ENCODE results near the gene GTF2F1. TPM values are rescaled to one million over a fixed set of nuclear protein-coding genes. Genes with fewer than 3 reads are reported as not detected.

GTF2F1 gene
- total and polyA plus RNA-seq, 9 of the 15 experiments (the other 6 are each of a cell fraction or from before 2014, with no cell fraction given), result 4.7 to 75.4 (median 68.4) TPM

DNA sequence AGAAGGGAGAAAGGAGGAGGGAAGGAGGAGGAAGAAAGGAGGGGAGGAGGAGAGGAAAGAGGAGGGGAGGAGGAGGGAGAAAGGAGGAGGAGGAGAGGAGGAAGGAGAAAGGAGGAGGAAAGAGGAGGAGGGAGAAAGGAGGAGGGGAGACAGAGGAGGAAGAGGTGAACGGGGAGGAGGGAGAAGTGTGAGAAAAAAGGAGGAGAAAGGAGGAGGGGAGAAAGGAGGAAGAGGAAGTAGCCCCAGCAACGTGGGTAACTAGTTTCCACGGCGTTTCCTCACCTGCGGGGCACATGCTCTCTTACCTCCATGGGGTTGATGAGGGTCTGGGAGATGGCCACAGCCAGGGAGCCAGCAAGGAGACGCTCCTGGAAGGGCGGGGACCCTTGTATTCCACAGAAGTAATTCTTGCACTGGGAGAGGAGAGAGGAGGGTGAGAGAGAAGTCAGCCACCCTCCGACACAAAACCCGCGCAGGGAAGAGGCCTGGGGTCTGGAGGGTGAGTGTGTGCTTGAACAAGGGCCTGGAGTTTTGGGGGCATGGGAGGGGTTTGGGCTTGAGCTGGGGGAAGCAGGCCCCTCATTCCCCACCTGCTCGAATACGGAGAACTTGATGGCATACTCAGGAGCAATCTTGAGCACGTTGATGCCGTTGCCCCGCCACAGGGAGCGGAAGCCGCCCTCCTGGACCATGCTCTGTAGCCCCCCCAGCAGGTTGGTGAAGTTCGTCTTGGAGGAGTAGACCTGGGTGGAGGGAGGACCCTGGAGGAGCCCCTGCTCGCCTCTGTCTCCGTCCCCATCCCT is 36.7 kb upstream of the GTF2F1 start (continued):
- TF ChIP-seq BCL6 (CRISPR knock-in tag; IDR thresholded peaks at IDR 0.05) (no peak), KLF16 (IDR thresholded peaks at IDR 0.05) (no peak), TCFL5 (CRISPR knock-in tag; conservative IDR thresholded peaks at IDR 0.05) (no peak), NR2F6 (CRISPR knock-in tag; IDR thresholded peaks at IDR 0.05) (no peak), TEAD4 (IDR thresholded peaks at IDR 0.05; ENCODE audit: low read length) (no peak), TEAD4 (CRISPR knock-in tag; IDR thresholded peaks at IDR 0.05; ENCODE audit: borderline replicate concordance) (no peak), OTX1 (CRISPR knock-in tag; IDR thresholded peaks at IDR 0.05) (peak; percentile 95)
- TF ChIP-seq, protein P1, sequence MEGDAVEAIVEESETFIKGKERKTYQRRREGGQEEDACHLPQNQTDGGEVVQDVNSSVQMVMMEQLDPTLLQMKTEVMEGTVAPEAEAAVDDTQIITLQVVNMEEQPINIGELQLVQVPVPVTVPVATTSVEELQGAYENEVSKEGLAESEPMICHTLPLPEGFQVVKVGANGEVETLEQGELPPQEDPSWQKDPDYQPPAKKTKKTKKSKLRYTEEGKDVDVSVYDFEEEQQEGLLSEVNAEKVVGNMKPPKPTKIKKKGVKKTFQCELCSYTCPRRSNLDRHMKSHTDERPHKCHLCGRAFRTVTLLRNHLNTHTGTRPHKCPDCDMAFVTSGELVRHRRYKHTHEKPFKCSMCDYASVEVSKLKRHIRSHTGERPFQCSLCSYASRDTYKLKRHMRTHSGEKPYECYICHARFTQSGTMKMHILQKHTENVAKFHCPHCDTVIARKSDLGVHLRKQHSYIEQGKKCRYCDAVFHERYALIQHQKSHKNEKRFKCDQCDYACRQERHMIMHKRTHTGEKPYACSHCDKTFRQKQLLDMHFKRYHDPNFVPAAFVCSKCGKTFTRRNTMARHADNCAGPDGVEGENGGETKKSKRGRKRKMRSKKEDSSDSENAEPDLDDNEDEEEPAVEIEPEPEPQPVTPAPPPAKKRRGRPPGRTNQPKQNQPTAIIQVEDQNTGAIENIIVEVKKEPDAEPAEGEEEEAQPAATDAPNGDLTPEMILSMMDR (IDR thresholded peaks at IDR 0.05 in 2 of 3, conservative IDR thresholded peaks at IDR 0.05 in 1 of 3; ENCODE audit: insufficient read depth in 2 of 3, low read depth in 1 of 3, low read length in 3 of 3), result peak in 2 of 3 experiments; percentile 24 to 51; a peak in 2 of 6 replicates

All from K562 (cell line).